Right lobe of liver (tissue), 6 donors: ENCODE results near the gene DLX1. TPM values are rescaled to one million over a fixed set of nuclear protein-coding genes. Genes with fewer than 3 reads are reported as not detected.
"Not testable (repeated sequence)": the region's sequence is repeated elsewhere in the genome, so short reads cannot be mapped to it uniquely, and the experiment has no call there.

Source experiments
- ATAC-seq, 4 donors: fragments of 200-7000 bp; cut with Tn5 transposase; one replicate each; pipeline ENCODE4 v1.9.1; 2020; ENCODE audit warnings: mild to moderate bottlenecking in 4 of 4, moderate library complexity in 4 of 4
- DNase-seq, 3 donors: peaks; one replicate each; pipeline ENCODE4 v3.0.0-alpha.2; 2020
- H3K27ac ChIP-seq, 3 donors: fragments of 200-600 bp; one replicate each; pipeline ENCODE4 v1.8.0; 2022
- H3K27me3 ChIP-seq, 2 donors: fragments of 200-600 bp; one replicate each; pipeline ENCODE4 v1.8.0; 2022
- H3K36me3 ChIP-seq, 4 donors: fragments of 200-600 bp; sonication (generic) in 1 of 4; one replicate each; pipeline versions ENCODE4 v1.5.1 to v1.8.0; 2017 to 2022; ENCODE audit warnings: control low read depth in 1 of 4
- H3K4me1 ChIP-seq, 4 donors: fragments of 200-600 bp; sonication (generic) in 1 of 4; one replicate each; pipeline versions ENCODE4 v1.5.1 to v1.8.0; 2017 to 2022; ENCODE audit warnings: control low read depth in 1 of 4
- H3K4me3 ChIP-seq, 3 donors: fragments of 200-600 bp; one replicate each; pipeline ENCODE4 v1.8.0; 2022
- H3K9me3 ChIP-seq, 4 donors: fragments of 200-600 bp; sonication (generic) in 1 of 4; one replicate each; pipeline versions ENCODE4 v1.5.1 to v1.8.0; 2017 to 2022; ENCODE audit warnings: control low read depth in 1 of 4
- POLR2A ChIP-seq: fragments of 450-650 bp; IDR thresholded peaks from one replicate; pipeline ENCODE4 v1.6.1; 2017; ENCODE audit warnings: antibody characterized with exemption, mild to moderate bottlenecking
- WGBS: methylation state at CpG from one replicate; pipeline ENCODE4 v1.1.6; 2018; ENCODE audit warnings: low coverage, low lambda C conversion rate; ENCODE audit not compliant: insufficient coverage; ENCODE audit errors: missing lambda C conversion rate; 5-methylcytosine and 5-hydroxymethylcytosine counted together
- intact Hi-C, 2 donors: fragments of 100-400 bp; cut with DNase I; formaldehyde crosslinking; loops; one replicate each; pipeline versions ENCODE4 v1.11.2 to v1.14.1; 2022
- total RNA-seq, 6 experiments: library from RNA; depleted of rRNA in 2 of 6; stranded (reverse); fragments of >200 nt in 2 of 6; fragmentation: NEBNext Ultra II Directional in 3 of 6; extraction: Animal tissue kit (Norgen Biotek cat#: 25700) in 3 of 6; gene quantifications; one replicate each; pipeline versions ENCODE4 v1.1.0 to v1.2.4, GENCODE V29; 2016 to 2023
- TF ChIP-seq, protein P1 (sequence below), 4 donors: fragments of 200-600 bp in 3 of 4; fragments of 450-650 bp in 1 of 4; IDR thresholded peaks; one replicate each; pipeline versions ENCODE4 v1.5.1 to v1.8.0; 2016 to 2022; ENCODE audit warnings: antibody characterized with exemption in 4 of 4, mild to moderate bottlenecking in 2 of 4
- donor health status: DM: no; HTN: yes; CAD: no.
- donor health status: DM: no; HTN: no; CAD: no.
- donor health status: DM: no; HTN: no; CAD: no.
- donor health status: DM: no; HTN: yes; CAD: no.
- donor health status: DM: no; HTN: yes; CAD: no.

The DLX1 gene
- total RNA-seq, 6 experiments from 2014 or later = not detected

DNA sequence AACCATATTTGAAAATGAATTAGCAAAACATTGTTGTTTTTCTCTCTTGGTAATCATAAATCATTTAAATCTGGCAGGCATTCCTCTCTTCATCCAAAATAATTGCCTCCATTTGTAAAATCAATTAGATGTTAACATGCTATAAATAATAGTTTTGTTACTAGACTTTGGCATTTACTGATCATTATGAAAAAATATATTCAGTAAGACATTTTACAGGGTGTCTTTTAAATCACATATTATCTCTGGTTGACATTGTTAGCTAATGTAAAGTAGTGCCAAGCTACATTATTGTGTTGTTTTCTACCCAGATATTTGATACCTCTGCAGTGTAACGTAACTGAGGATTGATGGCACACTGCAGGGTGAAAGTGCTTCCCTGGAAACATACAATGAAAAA, 31.8 kb upstream of the DLX1 start:
- H3K4me1 ChIP-seq = peaks cover 0 to 18% (median 2%) of the 10 kb centered on the region in 4 donors
- no peaks in the 10 kb centered on the region for H3K27me3 ChIP-seq
- 87% methylated on average over 1 of the region's 1 CpG for WGBS
- intact Hi-C loops = no loop called here
- H3K27ac ChIP-seq = no peak overlapping the region
- no peaks in the 10 kb centered on the region for H3K36me3 ChIP-seq
- H3K9me3 ChIP-seq = no peaks in the 10 kb centered on the region
- no peak overlapping the region for H3K4me3 ChIP-seq
- DNase-seq = no peak
- TF ChIP-seq, protein P1, sequence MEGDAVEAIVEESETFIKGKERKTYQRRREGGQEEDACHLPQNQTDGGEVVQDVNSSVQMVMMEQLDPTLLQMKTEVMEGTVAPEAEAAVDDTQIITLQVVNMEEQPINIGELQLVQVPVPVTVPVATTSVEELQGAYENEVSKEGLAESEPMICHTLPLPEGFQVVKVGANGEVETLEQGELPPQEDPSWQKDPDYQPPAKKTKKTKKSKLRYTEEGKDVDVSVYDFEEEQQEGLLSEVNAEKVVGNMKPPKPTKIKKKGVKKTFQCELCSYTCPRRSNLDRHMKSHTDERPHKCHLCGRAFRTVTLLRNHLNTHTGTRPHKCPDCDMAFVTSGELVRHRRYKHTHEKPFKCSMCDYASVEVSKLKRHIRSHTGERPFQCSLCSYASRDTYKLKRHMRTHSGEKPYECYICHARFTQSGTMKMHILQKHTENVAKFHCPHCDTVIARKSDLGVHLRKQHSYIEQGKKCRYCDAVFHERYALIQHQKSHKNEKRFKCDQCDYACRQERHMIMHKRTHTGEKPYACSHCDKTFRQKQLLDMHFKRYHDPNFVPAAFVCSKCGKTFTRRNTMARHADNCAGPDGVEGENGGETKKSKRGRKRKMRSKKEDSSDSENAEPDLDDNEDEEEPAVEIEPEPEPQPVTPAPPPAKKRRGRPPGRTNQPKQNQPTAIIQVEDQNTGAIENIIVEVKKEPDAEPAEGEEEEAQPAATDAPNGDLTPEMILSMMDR (IDR thresholded peaks at IDR 0.05) = no peak
- no peak for TF ChIP-seq POLR2A
- ATAC-seq = no peak

DNA sequence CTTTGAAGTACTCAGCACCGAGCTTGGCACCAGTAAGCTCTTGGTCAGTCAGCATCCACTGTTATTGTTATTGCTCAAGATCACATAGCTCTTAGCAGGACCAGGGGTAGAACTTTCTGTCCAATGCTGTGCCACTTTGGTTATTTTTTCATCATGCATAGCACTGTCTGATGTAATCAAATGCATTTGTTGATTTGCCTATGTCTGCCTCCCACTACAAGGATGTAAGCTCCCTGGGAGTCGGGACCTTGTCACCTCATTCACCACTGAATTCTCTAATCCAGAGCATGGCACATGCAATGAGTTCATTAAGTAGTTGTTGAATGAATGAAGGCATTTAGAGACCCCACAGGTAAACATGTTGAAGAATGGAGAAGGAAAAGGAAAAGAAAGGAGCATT, 29.0 kb upstream of the DLX1 start:
- H3K27me3 ChIP-seq = no peaks in the 10 kb centered on the region
- no peaks in the 10 kb centered on the region for H3K36me3 ChIP-seq
- H3K9me3 ChIP-seq = no peaks in the 10 kb centered on the region
- intact Hi-C loops = no loop called here
- no peak overlapping the region for H3K4me3 ChIP-seq
- H3K27ac ChIP-seq = no peak overlapping the region
- ATAC-seq (no peak), DNase-seq (no peak)
- peaks cover 0 to 18% (median 2%) of the 10 kb centered on the region in 4 donors for H3K4me1 ChIP-seq
- WGBS = 100% methylated on average over 1 of the region's 2 CpGs
- TF ChIP-seq, protein P1 (IDR thresholded peaks at IDR 0.05) = no peak
- TF ChIP-seq POLR2A = no peak

DNA sequence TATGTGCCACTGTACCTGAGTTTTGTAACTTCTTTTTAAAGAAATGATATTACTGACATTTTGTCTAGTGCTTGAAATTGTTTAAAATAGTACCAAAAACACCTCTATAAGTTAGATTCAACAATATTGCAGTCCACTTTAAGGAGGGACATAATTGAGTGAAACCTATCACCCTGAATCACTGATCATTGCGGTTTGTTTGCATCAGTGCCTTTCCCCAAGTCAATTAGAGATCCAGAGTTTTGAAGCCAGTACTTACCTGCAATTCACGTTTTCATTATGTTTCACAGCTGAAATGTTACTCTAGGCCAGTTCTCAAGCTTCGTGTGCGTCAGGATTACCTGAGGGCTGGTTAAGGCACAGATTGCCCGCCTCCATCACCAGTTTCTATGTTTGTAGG, 26.6 kb upstream of the DLX1 start:
- no peak overlapping the region for H3K4me3 ChIP-seq
- TF ChIP-seq, protein P1 (IDR thresholded peaks at IDR 0.05) = no peak
- no peak for TF ChIP-seq POLR2A
- intact Hi-C loops = no loop called here
- no peaks in the 10 kb centered on the region for H3K27me3 ChIP-seq
- H3K36me3 ChIP-seq = no peaks in the 10 kb centered on the region
- ATAC-seq = no peak
- 86% methylated on average over 5 of the region's 5 CpGs for WGBS
- DNase-seq = no peak
- H3K27ac ChIP-seq = no peak overlapping the region
- no peaks in the 10 kb centered on the region for H3K4me1 ChIP-seq
- H3K9me3 ChIP-seq = no peaks in the 10 kb centered on the region

DNA sequence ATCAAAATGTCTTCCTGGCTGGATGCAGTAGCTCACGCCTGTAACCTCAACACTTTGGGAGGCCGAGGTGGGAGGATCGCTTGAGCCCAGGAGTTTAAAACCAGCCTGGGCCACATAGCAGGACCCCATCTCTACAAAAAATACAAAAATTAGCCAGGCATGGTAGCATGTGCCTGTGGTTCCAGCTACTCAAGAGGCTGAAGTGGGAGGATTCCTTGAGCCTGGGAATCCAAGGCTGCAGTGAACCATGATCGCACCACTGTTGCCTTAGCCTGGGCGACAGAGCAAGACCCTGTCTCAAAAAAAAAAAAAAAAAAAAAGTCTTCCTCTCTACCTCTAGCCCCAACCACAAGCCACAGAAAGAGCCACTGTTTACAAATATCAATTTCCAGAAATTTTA, 25.2 kb upstream of the DLX1 start:
- H3K27ac ChIP-seq, H3K9me3 ChIP-seq, DNase-seq, H3K4me3 ChIP-seq, H3K4me1 ChIP-seq, H3K36me3 ChIP-seq, H3K27me3 ChIP-seq, intact Hi-C loops, ATAC-seq: not testable (repeated sequence)
- 100% methylated on average over 1 of the region's 5 CpGs for WGBS

DNA sequence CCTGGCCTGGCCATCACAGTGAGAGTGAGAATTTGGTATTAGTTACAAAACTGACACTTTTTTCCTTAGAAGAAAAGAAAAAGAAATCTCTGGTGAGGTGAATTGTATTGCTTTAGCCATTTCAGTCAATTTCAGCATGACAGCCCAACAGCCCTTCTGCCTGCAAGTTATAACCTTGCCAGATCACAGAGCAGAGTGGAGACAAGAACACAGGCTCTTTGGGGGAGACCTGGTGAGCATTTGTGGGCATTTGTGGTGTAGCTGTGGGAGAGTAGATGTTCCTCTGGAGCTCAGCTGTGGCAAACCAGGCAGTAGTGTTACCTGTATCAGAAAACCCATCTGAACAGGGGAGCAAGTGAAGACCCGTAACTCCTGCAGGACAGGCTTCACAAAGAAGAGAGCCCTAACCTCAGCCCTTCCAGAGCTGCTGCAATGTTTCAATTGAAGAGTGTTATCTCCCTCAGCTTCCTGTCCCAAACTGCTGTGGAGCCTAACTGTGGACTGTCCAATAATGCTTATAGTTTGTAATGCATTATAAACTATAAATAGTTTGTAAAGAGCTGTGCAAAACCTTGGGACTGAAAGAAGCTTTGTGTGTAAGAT, 22.8 kb upstream of the DLX1 start:
- H3K4me3 ChIP-seq = no peak overlapping the region
- H3K27me3 ChIP-seq = no peaks in the 10 kb centered on the region
- TF ChIP-seq POLR2A = no peak
- TF ChIP-seq, protein P1 (IDR thresholded peaks at IDR 0.05) = no peak
- intact Hi-C loops = no loop called here
- DNase-seq (no peak), ATAC-seq (no peak)
- no peaks in the 10 kb centered on the region for H3K36me3 ChIP-seq
- H3K9me3 ChIP-seq = no peaks in the 10 kb centered on the region
- H3K4me1 ChIP-seq = no peaks in the 10 kb centered on the region
- no peak overlapping the region for H3K27ac ChIP-seq
- WGBS = no CpG with 5 or more reads among the region's 1 CpG
